ENCODE measurements around the gene ACAN.

Gene ACAN

DNA sequence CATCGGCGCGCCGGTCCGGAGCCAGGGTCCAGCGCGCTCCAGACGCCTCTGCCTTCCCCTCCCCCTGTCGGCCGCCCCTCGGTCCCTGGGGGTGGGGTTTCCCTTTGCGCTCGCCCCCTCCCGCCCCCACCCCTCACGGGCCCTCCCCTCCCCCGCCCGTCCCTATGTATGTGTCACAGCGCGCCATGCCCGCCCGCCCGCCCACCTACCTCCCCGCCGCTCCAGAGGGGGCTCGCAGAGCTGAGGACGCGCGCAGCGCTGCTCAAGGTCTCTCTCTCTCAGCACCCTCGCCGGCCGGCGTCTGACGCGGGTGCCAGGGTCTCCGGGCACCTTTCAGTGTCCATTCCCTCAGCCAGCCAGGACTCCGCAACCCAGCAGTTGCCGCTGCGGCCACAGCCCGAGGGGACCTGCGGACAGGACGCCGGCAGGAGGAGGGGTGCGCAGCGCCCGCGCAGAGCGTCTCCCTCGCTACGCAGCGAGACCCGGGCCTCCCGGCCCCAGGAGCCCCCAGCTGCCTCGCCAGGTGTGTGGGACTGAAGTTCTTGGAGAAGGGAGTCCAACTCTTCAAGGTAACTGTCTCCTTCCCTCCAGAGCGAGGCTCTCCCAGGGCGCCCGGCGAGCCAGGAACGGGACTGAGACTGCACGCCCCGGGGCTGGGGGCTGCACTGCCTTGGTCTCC lies at the start of gene ACAN:
TSS of gene ACAN (plus strand) at position 196 of the 679 bp plus-strand sequence. CDS start 32,771 bp downstream, outside the sequence.
- no peak for DNase-seq (ENCODE audit: low read depth in 2 of 2, low spot score in 1 of 2)

DNA sequence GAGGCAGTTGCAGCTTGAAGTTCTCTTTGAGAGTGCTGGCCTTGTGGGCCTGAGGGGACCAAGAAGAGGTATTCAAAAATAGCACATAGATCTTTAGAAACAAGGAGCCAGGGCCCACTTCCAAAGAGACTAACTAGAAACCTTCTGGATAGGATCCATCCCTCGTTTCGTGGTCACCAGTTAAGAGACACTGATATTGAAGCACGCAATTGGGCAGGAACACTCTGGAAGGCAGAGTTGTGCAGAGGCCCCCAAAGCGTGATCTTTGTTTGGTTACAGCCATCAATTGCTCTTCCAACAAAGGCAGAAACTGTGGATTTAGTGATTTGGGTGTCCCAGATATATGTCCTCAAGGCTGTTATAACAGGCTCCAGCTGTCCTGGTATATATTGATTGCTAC lies 46.7 kb upstream of the ACAN start:
- no peak for DNase-seq (ENCODE audit: low read depth in 2 of 2, low spot score in 1 of 2)

DNA sequence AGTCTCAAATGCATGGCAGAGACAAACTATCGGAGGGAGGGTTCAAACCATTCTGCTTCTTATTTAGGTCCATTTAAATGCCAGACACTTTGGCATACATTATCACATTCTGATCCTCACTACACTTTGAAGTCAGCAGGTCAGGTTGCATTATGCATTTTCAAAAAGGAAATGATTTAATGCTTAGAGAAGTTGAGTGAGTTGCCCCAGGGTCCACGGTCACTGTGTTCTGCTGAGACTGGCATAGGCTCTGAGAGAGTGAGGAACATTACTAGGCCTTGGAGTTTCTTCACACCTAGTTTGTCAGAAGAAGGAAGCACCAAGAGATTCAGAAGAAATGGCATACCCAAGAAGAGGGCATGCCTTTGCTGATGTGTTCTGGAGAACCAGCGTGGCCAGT lies 46.3 kb upstream of the ACAN start:
- no peak for DNase-seq (ENCODE audit: low read depth in 2 of 2, low spot score in 1 of 2)

DNA sequence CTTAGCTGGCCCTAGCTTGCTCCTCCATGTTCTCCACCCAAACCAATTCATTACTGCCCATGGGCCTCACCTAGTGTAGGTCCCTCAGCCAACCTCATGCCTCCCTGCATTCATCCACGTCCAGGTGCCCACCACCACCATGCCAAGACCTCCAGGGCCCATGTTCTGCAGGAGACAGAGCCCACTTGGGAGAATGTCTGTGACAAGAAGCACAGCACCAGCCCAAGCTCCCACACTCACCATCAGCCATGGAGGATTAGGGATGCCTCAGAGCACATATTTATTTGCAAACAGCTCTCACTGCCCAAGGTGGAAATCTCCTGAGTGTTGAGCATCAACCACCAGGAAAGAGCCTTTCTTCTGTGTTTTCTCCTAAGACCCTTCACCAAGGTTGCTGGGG lies 43.4 kb upstream of the ACAN start:
- no peak for DNase-seq (ENCODE audit: low read depth in 2 of 2, low spot score in 1 of 2)

DNA sequence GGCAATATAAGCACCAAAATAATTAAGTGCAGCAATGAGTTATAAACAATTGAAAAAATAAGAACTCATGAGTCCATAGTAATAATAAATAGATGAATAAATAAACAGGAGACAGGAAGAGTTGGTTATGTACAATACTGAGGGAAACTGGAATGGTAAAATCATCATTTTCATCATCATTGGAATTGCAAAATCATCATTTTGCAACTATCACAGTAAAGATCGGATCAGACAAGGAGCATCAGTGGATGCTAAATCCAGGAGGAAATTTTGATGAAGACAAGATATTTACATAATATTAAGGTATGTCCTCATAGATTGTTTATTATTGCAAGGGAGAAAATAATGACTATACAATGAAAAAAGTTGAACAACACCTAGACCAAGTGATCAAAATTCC lies 38.8 kb upstream of the ACAN start:
- no peak for DNase-seq (ENCODE audit: low read depth in 2 of 2, low spot score in 1 of 2)

DNA sequence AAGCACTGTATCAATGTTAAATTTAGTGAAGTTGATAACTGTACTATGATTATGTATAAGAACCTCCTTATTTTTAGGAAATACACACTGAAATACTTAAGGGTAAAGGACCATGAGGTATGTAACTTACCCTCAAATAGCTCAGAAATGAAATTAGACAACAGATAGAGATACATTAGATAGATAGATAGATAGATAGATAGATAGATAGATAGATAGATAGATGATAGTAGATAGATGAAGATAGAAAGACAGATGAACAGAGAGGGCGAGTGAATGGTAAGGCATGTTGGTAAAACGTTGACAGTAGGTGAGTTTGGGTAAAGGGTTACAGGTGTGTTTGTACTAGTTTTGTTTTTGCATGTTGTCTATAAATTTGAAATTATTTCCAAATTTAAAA lies 38.0 kb upstream of the ACAN start:
- no peak for DNase-seq (ENCODE audit: low read depth in 2 of 2, low spot score in 1 of 2)

DNA sequence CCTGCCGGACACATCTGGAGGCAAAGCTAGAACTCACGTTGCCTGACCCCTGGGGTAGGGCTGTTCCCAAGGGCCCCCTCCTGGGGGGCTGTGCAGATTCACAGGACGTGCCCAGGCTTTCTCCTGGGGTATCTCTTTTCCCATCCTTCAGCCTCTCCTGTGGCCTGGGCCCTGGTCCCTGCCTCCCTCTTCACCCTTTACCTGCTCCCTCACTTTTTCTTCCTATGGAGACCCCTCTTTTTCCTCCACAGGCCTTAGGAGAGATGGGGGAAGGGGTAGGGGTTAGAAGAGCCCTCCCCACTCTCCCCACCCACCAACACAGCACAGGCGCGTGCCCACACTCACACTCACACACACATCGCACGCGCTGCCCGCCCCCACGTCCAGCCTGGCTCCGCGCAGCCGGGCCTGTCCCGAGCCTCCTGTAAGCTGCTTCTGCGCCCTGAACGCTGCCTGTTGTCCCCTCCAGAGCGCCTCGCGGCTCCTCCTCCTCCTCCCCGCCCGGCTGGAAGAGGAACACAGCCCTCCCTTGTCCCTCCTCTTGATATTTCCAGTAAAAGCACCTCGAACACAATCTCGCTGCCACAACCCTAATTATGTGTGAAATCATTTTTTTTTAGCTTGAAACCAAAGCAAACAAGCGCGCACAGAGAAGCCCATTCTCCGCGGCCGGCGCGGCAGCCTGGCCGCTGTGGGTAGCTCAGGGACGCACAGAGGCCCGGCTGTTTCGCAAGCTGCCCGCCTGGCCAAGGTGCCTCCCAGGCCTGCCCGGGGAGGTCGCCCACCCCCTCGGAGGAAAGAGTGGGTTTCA lies 33.9 kb upstream of the ACAN start:
- DNase-seq (ENCODE audit: low read depth in 2 of 2, low spot score in 1 of 2) = no peak

DNA sequence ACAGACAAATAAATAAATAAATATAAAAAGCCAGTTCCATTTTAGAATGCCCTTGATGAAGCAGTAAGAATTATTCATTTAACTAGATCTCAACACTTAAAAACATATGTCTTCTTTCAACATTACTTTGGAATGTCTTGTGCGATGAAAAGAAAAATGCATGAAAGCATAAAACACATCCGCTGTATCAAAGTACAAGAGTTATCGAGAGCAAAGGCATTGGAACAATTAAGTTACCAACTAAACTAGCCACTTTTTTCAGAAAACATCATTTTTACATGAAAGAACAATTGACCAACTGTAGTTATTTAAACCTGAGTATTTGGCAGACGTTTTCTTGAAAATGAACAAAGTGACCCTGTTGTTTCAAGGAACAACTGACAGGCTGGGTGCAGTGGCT lies 27.5 kb upstream of the ACAN start:
- no peak for DNase-seq (ENCODE audit: low read depth in 2 of 2, low spot score in 1 of 2)

DNA sequence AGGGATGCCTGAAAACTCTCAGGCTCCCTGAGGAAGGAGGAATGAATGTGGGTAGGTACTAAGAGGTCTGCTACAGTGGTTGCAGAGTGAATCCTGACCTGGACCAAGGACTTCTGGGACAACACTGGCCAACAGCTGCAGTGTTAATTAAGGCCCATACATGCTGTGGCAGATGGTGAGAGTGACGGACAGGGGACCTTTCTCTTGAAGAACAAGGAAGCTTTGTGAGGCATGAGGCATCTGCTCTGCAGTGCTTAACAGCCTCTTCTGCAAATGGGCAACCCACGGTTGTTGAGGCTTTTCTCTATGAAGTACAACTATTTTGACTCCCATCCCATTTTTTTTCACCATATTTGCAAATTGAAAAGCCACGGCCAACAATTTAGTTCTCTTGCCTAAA lies 26.6 kb upstream of the ACAN start:
- no peak for DNase-seq (ENCODE audit: low read depth in 2 of 2, low spot score in 1 of 2)

DNA sequence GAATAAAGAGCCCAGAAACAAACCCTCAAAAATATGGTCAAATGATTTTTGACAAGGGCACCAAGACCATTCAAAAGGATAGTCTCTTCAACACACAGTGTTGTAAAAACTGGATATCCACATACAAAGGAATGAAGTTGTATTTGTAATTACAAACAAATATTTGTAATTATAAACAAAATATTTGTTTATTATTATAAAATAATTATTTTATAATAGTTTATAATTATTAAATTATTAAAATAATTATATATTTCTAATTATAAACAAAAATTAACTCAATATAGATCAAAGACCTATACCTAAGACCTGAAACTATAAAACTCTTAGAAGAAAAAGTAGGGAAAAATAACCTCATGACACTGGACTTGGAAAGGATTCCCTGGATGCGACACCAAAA lies 23.3 kb upstream of the ACAN start:
- DNase-seq (ENCODE audit: low read depth in 2 of 2, low spot score in 1 of 2) = no peak

DNA sequence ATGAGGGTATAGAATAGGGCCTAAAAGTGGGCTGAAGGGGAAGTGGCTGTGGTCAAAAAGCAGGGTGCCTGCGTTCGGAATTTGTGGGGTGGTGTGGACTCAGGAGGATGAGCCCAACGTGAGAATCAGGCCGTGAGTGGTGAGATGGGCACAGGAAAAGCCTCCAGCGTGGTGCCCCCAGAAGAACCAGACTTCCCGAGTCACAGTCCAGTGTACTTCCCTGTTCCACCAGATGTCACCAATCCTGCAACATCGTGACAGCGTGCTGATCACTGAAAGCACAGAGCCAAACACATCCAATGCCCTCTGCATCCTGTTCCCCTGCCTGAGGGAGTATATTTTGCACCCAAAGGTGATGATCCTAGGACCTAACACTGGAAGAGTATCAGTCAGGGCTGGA lies 20.8 kb upstream of the ACAN start:
- DNase-seq (ENCODE audit: low read depth in 2 of 2, low spot score in 1 of 2) = no peak

DNA sequence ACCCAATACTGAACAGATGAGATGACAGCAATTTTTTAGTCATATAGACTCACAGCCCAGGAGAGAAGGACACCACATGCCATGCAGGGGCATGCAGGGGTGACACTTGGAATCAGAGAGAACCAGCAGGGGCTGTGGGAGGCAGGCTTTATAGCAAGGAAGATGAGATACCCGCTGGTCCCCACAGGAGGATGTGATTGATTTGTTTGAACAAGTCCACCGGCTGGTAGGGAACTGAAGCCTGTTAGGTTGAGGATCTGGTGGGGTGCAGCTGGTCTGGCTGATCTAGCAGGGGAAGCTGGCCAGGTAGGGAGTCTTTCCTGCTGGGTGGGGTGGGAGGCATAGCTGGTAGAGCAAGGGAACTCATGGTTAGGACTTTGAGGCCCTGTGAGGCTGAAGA lies 18.0 kb upstream of the ACAN start:
- no peak for DNase-seq (ENCODE audit: low read depth in 2 of 2, low spot score in 1 of 2)

DNA sequence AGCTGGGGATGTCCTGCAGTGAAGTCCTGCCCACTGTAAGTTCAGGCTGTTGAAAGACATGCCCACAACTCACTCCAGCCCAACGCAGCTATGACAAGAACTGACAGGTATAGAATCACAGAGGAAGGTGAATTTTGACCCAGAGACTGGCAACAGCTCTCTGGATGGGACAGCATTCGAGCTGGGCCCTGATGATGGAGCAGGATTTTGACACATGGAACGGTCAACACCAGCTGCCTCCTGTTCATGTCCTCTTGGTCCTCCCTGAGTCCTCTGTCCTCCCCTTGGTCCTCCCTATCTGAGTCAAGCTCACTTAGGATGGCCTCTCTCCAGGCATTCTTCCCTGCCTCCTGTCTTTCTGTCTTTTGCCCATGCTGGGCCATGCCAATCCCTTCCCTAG lies 15.2 kb upstream of the ACAN start:
- DNase-seq (ENCODE audit: low read depth in 2 of 2, low spot score in 1 of 2) = no peak

DNA sequence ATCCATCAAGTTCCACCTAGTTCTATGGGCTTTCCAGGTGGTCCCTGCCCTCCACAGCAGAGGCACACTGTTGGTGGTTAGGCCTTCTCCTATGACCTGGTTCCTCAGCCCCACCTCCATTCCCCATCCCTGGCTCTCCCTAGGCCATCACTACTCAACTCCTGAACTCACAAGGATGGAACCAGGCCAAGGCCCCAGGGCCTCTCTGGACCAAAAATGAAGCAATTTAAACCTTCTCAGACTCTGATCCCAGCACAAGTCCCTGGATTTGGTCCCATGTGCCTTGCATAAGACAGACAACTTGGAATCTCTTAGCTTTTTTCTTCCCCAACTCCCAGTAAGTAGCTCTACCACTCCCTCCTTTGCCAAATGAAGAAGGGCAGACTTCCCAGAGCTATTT lies 14.4 kb upstream of the ACAN start:
- DNase-seq (ENCODE audit: low read depth in 2 of 2, low spot score in 1 of 2) = no peak

DNA sequence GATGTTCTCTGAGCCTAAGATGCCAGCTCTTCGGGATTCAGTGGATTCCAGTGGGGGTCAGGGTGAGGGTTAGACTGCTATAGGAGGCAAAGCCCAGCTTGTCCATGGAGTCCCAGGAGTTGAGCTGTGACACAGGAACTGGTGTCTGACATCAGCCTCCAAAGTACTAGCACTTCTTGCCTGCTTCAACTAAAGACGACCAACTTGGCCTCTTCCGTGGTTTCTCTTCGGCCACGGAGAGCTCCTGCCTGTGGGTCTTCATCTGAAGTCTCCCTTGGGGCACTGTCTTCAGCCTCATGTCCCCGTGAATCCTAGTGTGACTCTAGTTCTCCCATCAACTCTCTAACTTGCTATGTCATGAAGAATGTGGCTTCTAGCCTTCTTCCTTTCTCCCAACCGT lies 12.8 kb upstream of the ACAN start:
- no peak for DNase-seq (ENCODE audit: low read depth in 2 of 2, low spot score in 1 of 2)

DNA sequence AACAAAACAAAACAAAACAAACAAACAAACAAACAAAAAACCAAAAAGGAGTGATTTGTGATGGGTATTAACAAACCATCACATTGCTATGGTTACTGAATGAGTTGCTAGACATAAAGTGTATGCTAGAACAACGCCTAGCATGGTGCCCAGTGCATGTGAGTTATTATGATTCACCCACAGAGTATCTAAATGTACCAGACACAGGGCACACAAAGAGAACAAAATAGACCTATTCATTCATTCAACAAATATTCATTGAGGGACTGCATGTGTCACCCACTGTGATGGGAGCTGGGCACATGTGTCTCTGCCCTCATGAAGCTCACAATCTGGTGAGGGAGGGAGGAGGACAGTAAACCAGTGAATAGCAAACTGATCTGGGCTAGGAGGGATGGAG lies 11.6 kb upstream of the ACAN start:
- no peak for DNase-seq (ENCODE audit: low read depth in 2 of 2, low spot score in 1 of 2)

DNA sequence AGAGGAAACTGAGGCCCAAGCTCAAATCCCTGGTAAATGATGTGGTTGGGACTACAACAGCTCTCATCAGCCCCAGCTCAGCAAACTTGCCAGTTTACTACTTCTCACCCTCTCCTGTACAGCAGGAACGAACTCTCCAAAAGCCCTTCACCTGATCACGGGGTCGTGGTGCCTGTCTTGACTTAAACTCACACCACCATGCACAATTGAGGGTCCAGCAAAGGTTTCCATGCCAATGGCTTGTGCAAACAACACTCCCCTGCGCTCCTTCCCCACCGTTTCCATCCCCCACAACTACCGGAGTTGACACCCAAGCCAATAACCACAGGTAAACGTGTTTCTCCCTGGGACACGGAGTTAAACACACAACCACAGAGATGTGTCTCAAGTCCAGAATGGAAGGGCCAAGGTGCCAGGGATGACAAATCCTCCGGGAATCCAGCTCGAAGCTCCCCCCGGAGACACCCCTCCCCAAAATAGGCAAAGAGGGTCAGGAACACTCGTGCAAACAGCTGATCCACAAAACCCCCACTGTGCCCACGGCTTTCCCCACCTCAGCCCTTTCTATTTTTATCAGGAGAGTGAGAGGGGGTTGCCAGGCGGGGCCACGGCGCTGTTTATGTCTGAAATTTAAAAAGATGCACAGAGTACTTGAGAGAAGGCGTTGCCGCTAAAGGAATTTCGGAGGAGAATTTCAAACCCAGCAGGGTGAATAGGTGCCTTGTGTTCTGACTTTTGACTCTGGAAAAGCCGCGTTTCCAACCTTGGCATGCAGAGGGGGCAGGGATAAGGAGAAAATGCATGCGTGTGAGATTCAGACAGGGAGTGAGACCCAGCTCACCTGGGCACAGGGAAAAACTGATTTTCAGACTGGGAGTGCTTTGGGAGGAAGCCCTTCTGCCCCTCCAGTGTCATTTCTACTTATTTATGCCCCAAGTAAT lies 10.6 kb upstream of the ACAN start:
- no peak for DNase-seq (ENCODE audit: low read depth in 2 of 2, low spot score in 1 of 2)

DNA sequence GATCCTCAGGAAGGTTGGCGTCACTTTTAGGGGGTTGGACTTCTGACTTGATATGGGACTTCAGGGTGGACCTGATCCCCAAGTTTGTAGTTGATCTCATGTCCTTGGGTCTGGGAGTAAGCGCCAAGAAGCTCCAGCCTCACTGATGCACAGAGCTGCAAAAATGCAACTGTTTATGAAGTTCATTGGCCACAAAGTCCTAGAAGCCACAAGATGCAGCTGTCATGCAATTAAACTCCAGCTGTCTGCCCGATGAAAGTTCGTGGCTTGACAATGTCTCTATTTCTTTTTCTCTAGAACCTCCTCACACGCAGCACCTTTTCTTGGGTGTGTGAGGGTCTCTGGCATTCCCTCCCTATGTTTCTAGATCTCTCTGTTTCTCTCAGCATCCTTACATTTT lies 9.2 kb upstream of the ACAN start:
- no peak for DNase-seq (ENCODE audit: low read depth in 2 of 2, low spot score in 1 of 2)

DNA sequence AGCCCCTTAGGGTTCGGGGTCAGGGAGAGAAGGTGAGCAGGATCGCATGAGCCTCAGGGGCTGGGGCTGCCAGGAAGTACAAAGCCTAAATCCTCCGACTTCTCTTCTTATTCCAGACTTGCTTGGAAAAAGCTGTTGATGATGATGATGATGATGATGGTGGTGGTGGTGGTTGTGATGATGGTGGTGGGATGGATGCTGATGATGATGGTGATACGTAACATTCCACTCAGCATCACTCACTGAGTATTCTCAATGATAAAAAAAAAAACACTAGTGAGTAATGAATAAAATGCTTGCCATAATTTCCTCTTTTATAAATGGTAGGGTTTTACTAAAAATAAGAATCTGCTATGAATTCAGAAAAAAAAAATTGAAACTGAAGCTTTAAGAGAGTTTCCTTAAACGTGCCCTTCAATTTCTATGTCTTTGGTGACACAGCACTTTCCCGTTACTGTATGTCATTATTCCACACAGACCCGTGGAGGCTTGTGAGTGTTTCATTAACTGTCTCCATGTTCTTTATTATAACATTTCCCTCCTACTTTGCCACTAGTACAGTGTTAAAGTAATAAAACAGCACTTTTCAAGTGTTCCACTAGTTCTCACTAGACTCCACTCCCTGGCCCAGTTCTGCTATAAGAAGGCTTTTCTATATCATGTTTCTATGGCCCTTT lies 5.4 kb upstream of the ACAN start:
- no peak for DNase-seq (ENCODE audit: low read depth in 2 of 2, low spot score in 1 of 2)

DNA sequence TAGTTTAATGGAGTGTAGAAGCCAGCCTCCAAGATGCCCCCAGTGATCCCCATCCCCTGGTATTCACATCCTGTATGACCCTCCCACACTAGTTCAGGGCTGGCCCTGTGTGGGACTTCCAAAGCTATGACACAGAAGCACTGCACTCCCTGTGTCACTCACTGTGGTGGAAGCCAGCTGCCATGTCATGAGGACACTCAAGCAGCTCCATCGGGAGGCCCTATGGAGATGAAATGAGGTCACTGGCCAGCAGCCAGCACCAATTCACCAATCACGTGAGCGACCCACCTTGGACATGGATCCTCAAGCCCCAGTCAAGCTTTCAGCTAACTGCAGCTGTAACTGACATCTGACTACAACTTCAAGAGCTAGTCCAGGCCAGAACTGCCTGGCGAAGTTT lies 3.9 kb upstream of the ACAN start:
- no peak for DNase-seq (ENCODE audit: low read depth in 2 of 2, low spot score in 1 of 2)

DNA sequence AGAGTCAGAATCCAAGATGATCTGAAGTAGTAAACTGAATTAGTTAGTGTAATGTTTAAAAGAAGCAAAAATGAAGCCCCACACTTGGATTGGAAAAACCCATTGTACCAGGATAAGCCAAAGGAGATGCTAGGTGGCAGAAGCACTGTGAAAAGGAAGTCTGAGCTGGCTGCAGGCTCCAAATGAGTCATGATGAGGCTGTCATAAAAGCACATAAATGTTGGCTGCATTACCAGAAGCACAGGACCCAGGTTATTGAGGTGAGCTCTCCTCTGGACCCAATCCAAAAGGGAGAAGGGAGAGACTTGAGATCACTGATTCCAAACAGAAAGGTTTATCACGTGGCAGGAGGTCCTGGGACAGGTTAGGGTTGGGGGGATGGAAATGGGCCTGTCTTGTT lies 3.2 kb upstream of the ACAN start:
- DNase-seq (ENCODE audit: low read depth in 2 of 2, low spot score in 1 of 2) = no peak
